Trophoblast cell (in vitro differentiated cells and primary cell): ENCODE data around the gene TMEM234.
A peak's percentile ranks its signal among the peaks of the same experiment; 100 is the strongest.

Experiments used
- DNase-seq, 2 donors: peaks; one replicate each; pipeline ENCODE4 v3.0.0-alpha.2; 2016
- H2AFZ ChIP-seq: 2 replicates; pipeline ENCODE4 v1.6.1; 2013; ENCODE audit warnings: low read length, moderate library complexity, mild to moderate bottlenecking; ENCODE audit not compliant: insufficient read depth, poor library complexity
- H2AK5ac ChIP-seq: 2 replicates; pipeline ENCODE4 v1.6.1; 2013; ENCODE audit warnings: mild to moderate bottlenecking, low read length
- H2BK120ac ChIP-seq: 2 replicates; pipeline ENCODE4 v1.6.1; 2013; ENCODE audit warnings: low read length, mild to moderate bottlenecking, moderate library complexity; ENCODE audit not compliant: insufficient read depth, poor library complexity
- H2BK12ac ChIP-seq: 2 replicates; pipeline ENCODE4 v1.6.1; 2013; ENCODE audit warnings: mild to moderate bottlenecking, low read length, moderate library complexity
- H2BK5ac ChIP-seq: 2 replicates; pipeline ENCODE4 v1.6.1; 2013; ENCODE audit warnings: low read length, low read depth, moderate library complexity, mild to moderate bottlenecking; ENCODE audit not compliant: poor library complexity
- H3K14ac ChIP-seq: 2 replicates; pipeline ENCODE4 v1.6.1; 2013; ENCODE audit warnings: mild to moderate bottlenecking, low read length
- H3K18ac ChIP-seq: 2 replicates; pipeline ENCODE4 v1.6.1; 2013; ENCODE audit warnings: mild to moderate bottlenecking, low read length
- H3K23ac ChIP-seq: 2 replicates; pipeline ENCODE4 v1.6.1; 2013; ENCODE audit warnings: low read length
- H3K27ac ChIP-seq: 2 replicates; pipeline ENCODE4 v1.5.1; 2013; ENCODE audit warnings: low read depth, mild to moderate bottlenecking, inconsistent platforms, low read length, moderate library complexity
- H3K27me3 ChIP-seq: 2 replicates; pipeline ENCODE4 v1.6.1; 2013; ENCODE audit warnings: inconsistent platforms, mild to moderate bottlenecking, low read length, moderate library complexity; ENCODE audit not compliant: insufficient read depth
- H3K36me3 ChIP-seq, 2 experiments: 1 replicate in 1 of 2; 2 replicates in 1 of 2; pipeline ENCODE4 v1.6.1; 2013; ENCODE audit warnings: low read length in 2 of 2, mild to moderate bottlenecking in 2 of 2, moderate library complexity in 1 of 2; ENCODE audit not compliant: insufficient read depth in 2 of 2, control insufficient read depth in 1 of 2
- H3K4ac ChIP-seq: 2 replicates; pipeline ENCODE4 v1.6.1; 2013; ENCODE audit warnings: low read depth, mild to moderate bottlenecking, low read length, moderate library complexity
- H3K4me1 ChIP-seq, 2 experiments: 1 replicate in 1 of 2; 2 replicates in 1 of 2; pipeline ENCODE4 v1.6.1; 2013; ENCODE audit warnings: low read length in 2 of 2, mild to moderate bottlenecking in 2 of 2, moderate library complexity in 1 of 2; ENCODE audit not compliant: insufficient read depth in 2 of 2, control insufficient read depth in 1 of 2
- H3K4me2 ChIP-seq: 2 replicates; pipeline ENCODE4 v1.6.1; 2013; ENCODE audit warnings: inconsistent platforms, mild to moderate bottlenecking, low read length, moderate library complexity
- H3K4me3 ChIP-seq: 2 replicates; pipeline ENCODE4 v1.5.1; 2013; ENCODE audit warnings: mild to moderate bottlenecking, low read depth, low read length, inconsistent platforms
- H3K79me1 ChIP-seq: one replicate; pipeline ENCODE4 v1.6.1; 2013; ENCODE audit warnings: low read length
- H3K79me2 ChIP-seq: 2 replicates; pipeline ENCODE4 v1.6.1; 2013; ENCODE audit warnings: low read length, mild to moderate bottlenecking; ENCODE audit not compliant: control insufficient read depth, insufficient read depth, poor library complexity
- H3K9ac ChIP-seq: 2 replicates; pipeline ENCODE4 v1.6.1; 2013; ENCODE audit warnings: mild to moderate bottlenecking, low read length
- H3K9me3 ChIP-seq: 2 replicates; pipeline ENCODE4 v1.6.1; 2013; ENCODE audit warnings: low read depth, mild to moderate bottlenecking, control low read depth, inconsistent platforms, low read length; ENCODE audit not compliant: insufficient read depth
- H4K12ac ChIP-seq: 2 replicates; pipeline ENCODE4 v1.6.1; 2013; ENCODE audit warnings: low read depth, mild to moderate bottlenecking, low read length, moderate library complexity
- H4K8ac ChIP-seq: 2 replicates; pipeline ENCODE4 v1.6.1; 2013; ENCODE audit warnings: low read depth, mild to moderate bottlenecking, low read length, moderate library complexity
- H4K91ac ChIP-seq: one replicate; pipeline ENCODE4 v1.6.1; 2013; ENCODE audit warnings: low read depth, mild to moderate bottlenecking, low read length, moderate library complexity
- WGBS: extraction: QIAGEN DNeasy Blood & Tissue Kit; methylation state at CpG from one replicate; pipeline ENCODE4 v1.1.7; 2013; ENCODE audit warnings: missing lambda C conversion rate; ENCODE audit not compliant: insufficient read length, insufficient coverage; ENCODE audit errors: extremely low coverage; 5-methylcytosine and 5-hydroxymethylcytosine counted together

TMEM234 gene

DNA sequence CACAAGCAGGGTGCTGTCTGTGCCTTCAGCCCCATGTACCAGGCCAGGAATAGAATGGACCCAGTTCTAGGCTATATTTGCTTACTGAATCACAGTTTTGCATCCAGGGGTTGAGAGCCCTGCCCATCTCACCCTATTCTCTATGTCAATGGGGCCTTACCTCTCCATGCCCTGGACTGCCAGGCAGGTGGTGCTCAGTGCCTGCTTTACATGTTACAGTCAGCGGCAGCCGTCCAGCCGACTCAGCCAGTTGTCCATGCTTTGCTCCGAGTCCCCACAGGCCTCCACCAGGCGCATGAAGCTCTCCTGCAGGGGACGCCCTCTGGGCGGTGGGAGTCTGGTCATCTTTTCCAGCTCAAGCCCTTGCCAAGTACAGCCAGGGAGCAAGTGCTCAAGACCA is 12.6 kb upstream of the TMEM234 start:
- Histone ChIP-seq H3K4me1 (peaks cover 0 to 3% of the 10 kb centered on the region in 2 experiments), H4K91ac (no peak overlapping the region), H3K14ac (no peak overlapping the region), H2BK120ac (no peak overlapping the region), H3K27me3 (no peaks in the 10 kb centered on the region), H3K36me3 (peaks cover 9 to 22% of the 10 kb centered on the region in 2 experiments), H3K4ac (no peak overlapping the region), H2AK5ac (no peak overlapping the region), H3K4me2 (no peak overlapping the region), H3K23ac (no peak overlapping the region), H3K79me1 (no peaks in the 10 kb centered on the region), H3K18ac (no peak overlapping the region), H3K4me3 (peak overlapping the region; percentile 19), H2BK12ac (no peak overlapping the region), H3K27ac (no peak overlapping the region), H3K9me3 (no peaks in the 10 kb centered on the region), H3K9ac (no peak overlapping the region), H4K8ac (no peak overlapping the region), H4K12ac (no peak overlapping the region), H2AFZ (no peak overlapping the region), H3K79me2 (no peaks in the 10 kb centered on the region), H2BK5ac (no peak overlapping the region)
- no peak for DNase-seq
- no CpG with 5 or more reads among the region's 7 CpGs for WGBS

DNA sequence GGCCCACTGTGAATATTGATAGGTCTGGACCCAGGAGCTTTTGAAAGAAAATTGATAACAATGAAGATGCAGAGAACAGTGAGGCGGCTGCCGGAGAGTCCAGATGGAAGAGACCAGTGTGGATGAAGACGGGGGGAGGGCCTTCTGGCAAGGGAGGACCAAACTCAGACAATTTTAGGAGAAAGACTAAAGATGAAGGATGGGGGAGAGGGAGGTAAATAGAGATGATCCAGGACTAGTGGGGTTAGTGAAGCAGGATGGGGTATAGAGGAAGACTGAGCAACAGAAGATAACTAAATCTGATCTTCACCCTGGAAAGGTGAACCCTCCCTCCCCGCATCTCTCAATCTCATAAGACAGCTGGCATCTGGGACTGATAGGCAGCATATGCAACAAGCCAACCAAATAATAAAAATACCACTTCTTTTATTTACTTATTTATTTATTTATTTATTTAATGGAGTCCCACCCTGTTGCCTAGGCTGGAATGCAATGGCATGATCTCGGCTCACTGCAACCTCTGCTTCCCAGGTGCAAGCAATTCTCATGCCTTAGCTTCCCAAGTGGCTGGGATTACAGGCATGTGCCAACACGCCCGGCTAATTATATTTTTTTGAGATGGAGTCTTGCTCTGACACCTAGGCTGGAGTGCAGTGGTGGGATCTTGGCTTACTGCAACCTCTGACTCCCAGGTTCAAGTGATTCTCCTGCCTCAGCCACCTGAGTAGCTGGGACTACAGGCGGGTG is 10.6 kb upstream of the TMEM234 start:
- no CpG with 5 or more reads among the region's 8 CpGs for WGBS
- no peak overlapping the region for H3K27ac ChIP-seq
- H3K9ac ChIP-seq = no peak overlapping the region
- H3K79me1 ChIP-seq = no peaks in the 10 kb centered on the region
- H2AFZ ChIP-seq = no peak overlapping the region
- no peak overlapping the region for H3K18ac ChIP-seq
- no peak overlapping the region for H4K8ac ChIP-seq
- H3K4ac ChIP-seq = no peak overlapping the region
- no peak overlapping the region for H2BK120ac ChIP-seq
- no peak overlapping the region for H4K12ac ChIP-seq
- no peak overlapping the region for H2AK5ac ChIP-seq
- H2BK12ac ChIP-seq = no peak overlapping the region
- H3K14ac ChIP-seq = no peak overlapping the region
- no peak for DNase-seq
- H3K79me2 ChIP-seq = no peaks in the 10 kb centered on the region
- peaks cover 0 to 3% of the 10 kb centered on the region in 2 experiments for H3K4me1 ChIP-seq
- peaks cover 20 to 40% of the 10 kb centered on the region in 2 experiments for H3K36me3 ChIP-seq
- no peak overlapping the region for H2BK5ac ChIP-seq
- H3K4me3 ChIP-seq = no peak overlapping the region
- no peak overlapping the region for H3K4me2 ChIP-seq
- H4K91ac ChIP-seq = no peak overlapping the region
- no peaks in the 10 kb centered on the region for H3K9me3 ChIP-seq
- no peaks in the 10 kb centered on the region for H3K27me3 ChIP-seq
- H3K23ac ChIP-seq = no peak overlapping the region

DNA sequence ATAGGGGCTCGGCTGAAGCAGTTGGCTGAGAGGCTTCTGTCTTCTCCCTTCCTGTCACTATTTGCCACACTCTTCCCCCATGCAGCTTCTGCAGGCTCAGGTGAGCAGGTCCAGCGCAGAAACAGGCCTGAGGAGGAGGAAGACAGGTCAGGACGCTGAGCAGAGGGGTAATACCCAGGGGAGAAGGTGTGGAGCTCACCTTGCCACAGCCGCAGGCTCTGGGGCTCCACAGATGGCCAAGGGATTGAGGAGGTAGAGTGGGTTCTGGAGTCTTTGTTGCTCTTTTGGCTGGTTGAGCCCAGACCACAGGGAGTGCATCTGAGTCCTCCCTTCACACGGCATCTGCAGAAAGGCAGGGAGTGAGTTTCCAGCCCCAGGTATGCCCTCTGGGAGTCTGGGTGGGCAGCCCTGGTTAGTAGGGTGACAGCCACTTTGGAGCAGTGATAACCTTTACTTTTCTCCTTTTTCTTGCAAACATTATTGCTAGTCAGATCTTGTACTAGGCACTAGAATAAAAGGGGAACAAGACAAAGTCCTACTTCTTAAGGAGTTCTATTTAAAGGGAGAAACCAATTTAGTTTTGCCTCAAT is 9.8 kb upstream of the TMEM234 start:
- no peak overlapping the region for H3K18ac ChIP-seq
- H2AK5ac ChIP-seq = no peak overlapping the region
- H4K12ac ChIP-seq = no peak overlapping the region
- no peaks in the 10 kb centered on the region for H3K79me1 ChIP-seq
- H3K9ac ChIP-seq = no peak overlapping the region
- no peak overlapping the region for H4K8ac ChIP-seq
- no peak overlapping the region for H4K91ac ChIP-seq
- no peak overlapping the region for H3K27ac ChIP-seq
- no peak for DNase-seq
- no CpG with 5 or more reads among the region's 5 CpGs for WGBS
- H2BK120ac ChIP-seq = no peak overlapping the region
- H3K23ac ChIP-seq = no peak overlapping the region
- no peaks in the 10 kb centered on the region for H3K27me3 ChIP-seq
- no peaks in the 10 kb centered on the region for H3K9me3 ChIP-seq
- H2BK5ac ChIP-seq = no peak overlapping the region
- H3K4me3 ChIP-seq = no peak overlapping the region
- H3K14ac ChIP-seq = no peak overlapping the region
- no peak overlapping the region for H2BK12ac ChIP-seq
- H3K4me2 ChIP-seq = no peak overlapping the region
- peaks cover 25 to 46% of the 10 kb centered on the region in 2 experiments for H3K36me3 ChIP-seq
- peaks cover 0 to 3% of the 10 kb centered on the region in 2 experiments for H3K4me1 ChIP-seq
- H3K79me2 ChIP-seq = no peaks in the 10 kb centered on the region
- H2AFZ ChIP-seq = no peak overlapping the region
- H3K4ac ChIP-seq = no peak overlapping the region

GRCh38 chr1:32228771-32229170 is 6.6 kb upstream of the TMEM234 start:
- Histone ChIP-seq H3K36me3 (peaks cover 47 to 62% of the 10 kb centered on the region in 2 experiments), H3K4ac (no peak overlapping the region), H3K27me3 (no peaks in the 10 kb centered on the region), H2AFZ (no peak overlapping the region), H3K14ac (no peak overlapping the region), H3K18ac (no peak overlapping the region), H3K27ac (no peak overlapping the region), H3K9me3 (peaks cover 1% of the 10 kb centered on the region), H4K8ac (no peak overlapping the region), H2BK12ac (no peak overlapping the region), H4K12ac (no peak overlapping the region), H4K91ac (no peak overlapping the region), H3K4me2 (no peak overlapping the region), H2AK5ac (no peak overlapping the region), H2BK120ac (no peak overlapping the region), H3K79me1 (no peaks in the 10 kb centered on the region), H3K4me1 (no peaks in the 10 kb centered on the region), H3K9ac (no peak overlapping the region), H2BK5ac (no peak overlapping the region), H3K79me2 (no peaks in the 10 kb centered on the region), H3K4me3 (no peak overlapping the region), H3K23ac (no peak overlapping the region)
- WGBS = no CpG with 5 or more reads among the region's 3 CpGs
- peak; percentile 70 to 81 for DNase-seq
